Karpas-422 (cell line): ENCODE measurements around the gene FGF18. TPM values are rescaled to one million over a fixed set of nuclear protein-coding genes. Genes with fewer than 3 reads are reported as not detected.
"Not testable (repeated sequence)": the region's sequence is repeated elsewhere in the genome, so short reads cannot be mapped to it uniquely, and the experiment has no call there.

Source experiments
- DNase-seq: peaks from one replicate; pipeline ENCODE4 v3.0.0-alpha.2; 2015
- H2AFZ ChIP-seq: fragments of 200-600 bp; sonication (generic); 2 replicates; pipeline ENCODE4 v1.6.1; 2014; ENCODE audit warnings: antibody characterized with exemption, low read length, mixed read lengths
- H3K27ac ChIP-seq: fragments of 200-600 bp; sonication (generic); 2 replicates; pipeline ENCODE4 v1.5.1; 2014; ENCODE audit warnings: mild to moderate bottlenecking, low read length, moderate library complexity
- H3K27me3 ChIP-seq: fragments of 200-600 bp; sonication (generic); 2 replicates; pipeline ENCODE4 v1.6.1; 2014; ENCODE audit warnings: low read length, mixed read lengths
- H3K36me3 ChIP-seq: fragments of 200-600 bp; sonication (generic); 2 replicates; pipeline ENCODE4 v1.6.1; 2014; ENCODE audit warnings: low read length, mixed read lengths; ENCODE audit not compliant: insufficient read depth
- H3K4me1 ChIP-seq: fragments of 200-600 bp; sonication (generic); 2 replicates; pipeline ENCODE4 v1.6.1; 2014; ENCODE audit warnings: mild to moderate bottlenecking, low read length, mixed read lengths
- H3K4me2 ChIP-seq: fragments of 200-600 bp; sonication (generic); 2 replicates; pipeline ENCODE4 v1.6.1; 2014; ENCODE audit warnings: low read length, low read depth, mild to moderate bottlenecking; ENCODE audit not compliant: poor library complexity, severe bottlenecking
- H3K4me3 ChIP-seq: fragments of 200-600 bp; sonication (generic); 2 replicates; pipeline ENCODE4 v1.5.1; 2014; ENCODE audit warnings: mild to moderate bottlenecking, antibody characterized with exemption, low read length, mixed read lengths
- H3K79me2 ChIP-seq: fragments of 200-600 bp; sonication (generic); 2 replicates; pipeline ENCODE4 v1.6.1; 2014; ENCODE audit warnings: mild to moderate bottlenecking, low read length, mixed read lengths
- H3K9ac ChIP-seq: fragments of 200-600 bp; sonication (generic); 2 replicates; pipeline ENCODE4 v1.6.0; 2014; ENCODE audit warnings: low read length
- H3K9me2 ChIP-seq: fragments of 200-600 bp; sonication (generic), shearing (Covaris generic); replicated peaks from 2 replicates; pipeline ENCODE4 v1.6.0; 2014; ENCODE audit warnings: mild to moderate bottlenecking, low read length, moderate library complexity; ENCODE audit not compliant: insufficient read depth
- H3K9me3 ChIP-seq: fragments of 300-700, 200-600 bp; sonication (generic); 2 replicates; pipeline ENCODE4 v1.6.1; 2014; ENCODE audit warnings: low read length, mixed read lengths
- H4K20me1 ChIP-seq: fragments of 200-600 bp; sonication (generic); 2 replicates; pipeline ENCODE4 v1.6.1; 2014; ENCODE audit warnings: mild to moderate bottlenecking, antibody characterized with exemption, low read length, low read depth; ENCODE audit not compliant: insufficient read depth
- total RNA-seq: library from RNA; depleted of rRNA; stranded (reverse); fragments of >200 nt; shearing (Covaris generic); gene quantifications from 2 replicates; pipeline ENCODE4 v1.2.3, GENCODE V29; 2014; ENCODE audit warnings: low replicate concordance; rRNA removed

The FGF18 gene, protein sequence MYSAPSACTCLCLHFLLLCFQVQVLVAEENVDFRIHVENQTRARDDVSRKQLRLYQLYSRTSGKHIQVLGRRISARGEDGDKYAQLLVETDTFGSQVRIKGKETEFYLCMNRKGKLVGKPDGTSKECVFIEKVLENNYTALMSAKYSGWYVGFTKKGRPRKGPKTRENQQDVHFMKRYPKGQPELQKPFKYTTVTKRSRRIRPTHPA
- 0.29 TPM in 1 of 2 replicates, not detected in the other for total RNA-seq

DNA sequence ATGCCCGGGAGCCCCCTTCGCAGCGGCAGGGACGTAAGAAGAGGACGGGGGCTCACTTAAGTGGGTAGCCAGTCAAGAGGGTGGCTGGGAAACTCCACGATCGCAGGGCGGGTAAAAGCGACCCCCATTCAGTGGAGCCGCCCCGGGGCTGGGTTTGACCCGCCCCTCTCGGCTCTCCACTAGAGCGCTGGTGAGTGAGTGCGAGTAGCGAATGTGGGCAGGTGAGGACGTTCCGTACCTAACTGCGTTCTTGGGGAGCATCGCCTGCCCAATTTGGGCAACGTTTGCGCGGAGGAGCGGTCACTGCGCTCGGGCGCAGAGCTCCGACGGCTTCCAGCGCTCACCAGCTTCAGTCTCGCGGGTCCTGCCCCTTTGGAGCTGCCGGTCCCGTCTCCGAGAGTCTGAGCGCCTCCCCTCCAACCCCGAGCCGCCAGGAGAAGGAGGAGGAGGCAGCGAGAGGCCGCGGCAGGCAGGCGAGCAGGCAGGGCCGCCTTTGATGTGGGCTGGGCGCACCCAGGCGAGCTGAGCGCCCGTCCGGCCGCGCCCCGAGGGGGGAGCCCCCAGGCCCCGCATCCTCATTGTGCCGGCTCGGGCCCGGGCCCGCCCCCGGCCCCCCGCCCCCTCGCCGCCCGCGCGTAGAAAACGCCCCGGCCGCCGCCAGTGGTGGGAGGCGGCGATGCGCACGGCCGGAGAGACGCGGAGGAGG lies at the start of gene FGF18:
TSS of gene FGF18 (plus strand) at position 666 of the 706 bp plus-strand sequence. CDS start 553 bp downstream, outside the sequence.
- peak within 1 kb of the TSS; percentile 85 for H3K4me2 ChIP-seq
- H3K9me3 ChIP-seq = no peaks in the 10 kb centered on the region
- H3K36me3 ChIP-seq = no peaks in the 10 kb centered on the region
- H3K4me3 ChIP-seq = peak within 1 kb of the TSS; percentile 54
- H3K27me3 ChIP-seq = no peaks in the 10 kb centered on the region
- peaks cover 39% of the 10 kb centered on the region for H4K20me1 ChIP-seq
- no peaks in the 10 kb centered on the region for H3K79me2 ChIP-seq
- no peak within 1 kb of the TSS for H3K27ac ChIP-seq
- H3K9ac ChIP-seq = peak within 1 kb of the TSS; percentile 28
- no peaks in the 10 kb centered on the region for H3K9me2 ChIP-seq
- no peak within 1 kb of the TSS for H2AFZ ChIP-seq
- peaks cover 21% of the 10 kb centered on the region for H3K4me1 ChIP-seq
- peak; percentile 68 for DNase-seq

DNA sequence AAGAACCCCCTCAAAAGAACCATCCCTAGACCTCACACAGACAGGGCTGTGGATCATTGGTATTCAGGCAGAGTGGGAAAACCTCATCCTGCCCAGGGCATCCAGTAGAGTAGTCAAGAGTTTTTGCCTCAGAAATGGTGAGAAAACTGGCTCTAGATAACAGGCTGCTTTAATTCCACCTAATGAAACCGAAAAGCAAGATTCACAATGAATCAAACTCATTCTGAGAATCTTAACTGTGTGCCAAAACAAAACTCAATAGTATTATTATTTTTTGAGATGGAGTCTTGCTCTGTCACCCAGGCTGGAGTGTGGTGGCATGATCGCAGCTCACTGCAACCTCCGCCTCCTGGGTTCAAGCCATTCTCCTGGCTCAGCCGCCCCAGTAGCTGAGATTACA lies 49.5 kb upstream of the FGF18 start:
- Histone ChIP-seq H3K79me2 (no peaks in the 10 kb centered on the region), H3K4me1 (no peaks in the 10 kb centered on the region), H3K27ac (no peak overlapping the region), H3K36me3 (no peaks in the 10 kb centered on the region), H4K20me1 (no peaks in the 10 kb centered on the region), H3K4me3 (no peak overlapping the region), H3K9me2 (no peaks in the 10 kb centered on the region), H3K4me2 (no peak overlapping the region), H3K9me3 (no peaks in the 10 kb centered on the region), H3K9ac (no peak overlapping the region), H3K27me3 (no peaks in the 10 kb centered on the region), H2AFZ (no peak overlapping the region)
- no peak for DNase-seq

DNA sequence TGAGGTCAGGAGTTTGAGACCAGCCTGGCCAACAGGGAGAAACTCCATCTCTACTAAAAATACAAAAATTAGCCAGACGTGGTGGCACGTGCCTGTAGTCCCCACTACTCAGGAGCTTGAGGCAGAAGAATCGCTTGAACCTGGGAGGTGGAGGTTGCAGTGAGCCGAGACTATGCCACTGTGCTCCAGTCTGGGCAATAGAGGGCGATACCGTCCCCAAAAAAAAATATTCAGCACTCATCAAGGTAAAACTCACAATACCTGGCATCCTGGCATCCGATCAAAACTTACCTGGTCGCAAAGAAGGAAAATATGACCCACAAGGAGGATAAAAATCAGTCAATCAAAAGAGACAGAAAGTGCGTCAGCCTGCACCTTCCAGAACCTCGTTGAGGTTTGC lies 48.6 kb upstream of the FGF18 start:
- H3K4me2 ChIP-seq, H2AFZ ChIP-seq, DNase-seq, H3K79me2 ChIP-seq, H3K4me3 ChIP-seq, H4K20me1 ChIP-seq, H3K27me3 ChIP-seq, H3K27ac ChIP-seq, H3K9me3 ChIP-seq, H3K4me1 ChIP-seq, H3K9me2 ChIP-seq, H3K36me3 ChIP-seq, H3K9ac ChIP-seq: not testable (repeated sequence)

DNA sequence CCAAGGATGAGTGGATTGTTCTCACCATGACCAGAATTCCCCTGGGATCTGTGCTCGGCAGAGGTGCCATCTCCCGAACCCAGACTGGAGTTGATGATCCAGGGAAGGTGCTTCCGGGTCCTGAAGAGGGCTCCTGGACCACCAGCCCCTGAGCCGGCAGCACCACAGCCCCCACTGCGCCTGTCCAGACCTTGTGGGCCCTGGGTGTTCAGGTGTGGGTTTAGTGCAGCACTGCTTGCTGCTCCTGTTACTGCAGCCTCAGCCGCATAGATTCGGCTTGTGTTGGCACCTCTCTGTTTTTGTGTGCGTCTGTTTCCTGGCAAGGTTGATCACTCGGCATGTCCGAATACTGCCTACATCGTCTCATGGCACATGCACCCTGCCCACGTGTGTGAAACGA lies 48.1 kb upstream of the FGF18 start:
- H3K27me3 ChIP-seq = no peaks in the 10 kb centered on the region
- H3K4me1 ChIP-seq = no peaks in the 10 kb centered on the region
- H3K36me3 ChIP-seq = no peaks in the 10 kb centered on the region
- no peaks in the 10 kb centered on the region for H4K20me1 ChIP-seq
- H3K4me3 ChIP-seq = no peak overlapping the region
- no peaks in the 10 kb centered on the region for H3K9me2 ChIP-seq
- no peak overlapping the region for H3K9ac ChIP-seq
- no peak for DNase-seq
- H2AFZ ChIP-seq = no peak overlapping the region
- no peak overlapping the region for H3K27ac ChIP-seq
- no peaks in the 10 kb centered on the region for H3K79me2 ChIP-seq
- H3K9me3 ChIP-seq = no peaks in the 10 kb centered on the region
- no peak overlapping the region for H3K4me2 ChIP-seq

DNA sequence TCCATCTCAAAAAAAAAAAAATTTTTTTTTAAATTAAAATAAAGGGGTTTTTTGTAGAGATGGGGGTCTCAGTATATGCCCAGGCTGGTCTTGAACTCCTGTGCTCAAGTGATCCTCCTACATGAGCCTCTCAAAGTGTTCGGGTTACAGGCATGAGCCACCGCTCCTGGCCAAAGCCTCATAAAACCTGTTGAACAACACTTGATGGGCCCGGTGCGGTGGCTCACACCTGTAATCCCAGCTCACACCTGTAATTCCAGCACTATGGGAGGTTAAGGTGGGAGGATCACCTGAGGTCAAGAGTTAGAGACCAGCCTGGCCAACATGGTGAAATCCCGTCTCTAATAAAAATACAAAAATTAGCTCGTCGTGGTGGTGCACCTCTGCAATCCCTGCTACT lies 39.5 kb upstream of the FGF18 start:
- Histone ChIP-seq H3K9me3 (no peaks in the 10 kb centered on the region), H3K4me3 (no peak overlapping the region), H3K4me2 (no peak overlapping the region), H3K9ac (no peak overlapping the region), H3K27ac (no peak overlapping the region), H3K79me2 (no peaks in the 10 kb centered on the region), H3K36me3 (no peaks in the 10 kb centered on the region), H3K27me3 (no peaks in the 10 kb centered on the region), H4K20me1 (no peaks in the 10 kb centered on the region), H3K4me1 (no peaks in the 10 kb centered on the region), H3K9me2 (no peaks in the 10 kb centered on the region), H2AFZ (no peak overlapping the region)
- no peak for DNase-seq

DNA sequence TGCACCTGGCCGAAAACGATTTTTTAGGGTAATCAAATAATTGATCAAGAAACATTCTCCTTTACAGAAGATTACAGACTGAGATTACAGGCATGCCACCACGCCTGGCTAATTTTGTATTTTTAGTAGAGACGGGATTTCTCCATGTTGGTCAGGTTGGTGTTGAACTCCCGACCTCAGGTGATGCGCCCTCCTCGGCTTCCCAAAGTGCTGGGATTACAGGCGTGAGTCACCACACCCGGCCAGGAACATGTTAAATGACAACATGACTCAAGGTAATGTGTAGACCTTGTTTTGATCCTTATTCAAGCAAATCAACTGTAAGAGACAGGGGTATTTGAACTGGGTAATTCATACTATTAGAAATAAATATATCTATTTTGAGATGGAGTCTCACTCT lies 35.0 kb upstream of the FGF18 start:
- H3K4me2 ChIP-seq = not testable (repeated sequence)
- DNase-seq = peak; percentile 33

DNA sequence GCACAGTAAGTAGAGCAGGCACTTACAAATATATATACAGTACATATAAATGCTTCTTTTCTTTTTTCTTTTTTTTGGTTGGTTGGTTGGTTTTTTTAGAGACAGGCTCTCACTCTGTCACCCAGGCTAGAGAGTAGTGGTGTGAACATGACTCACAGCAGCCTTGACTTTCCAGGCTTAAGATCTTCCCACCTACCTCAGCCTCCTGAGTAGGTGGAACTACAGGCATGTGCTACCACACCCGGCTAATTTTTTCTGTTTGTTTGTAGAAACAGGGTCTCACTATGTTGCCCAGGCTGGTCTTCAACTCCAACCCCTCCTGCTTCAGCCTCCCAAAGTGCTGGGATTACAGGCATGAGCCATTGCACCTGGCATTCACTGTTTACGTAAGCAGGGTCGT lies 34.4 kb upstream of the FGF18 start:
- H3K9me2 ChIP-seq, H3K27me3 ChIP-seq, H3K9ac ChIP-seq, H3K9me3 ChIP-seq, H3K27ac ChIP-seq, DNase-seq, H2AFZ ChIP-seq, H3K4me2 ChIP-seq, H3K4me3 ChIP-seq: not testable (repeated sequence)
- H3K36me3 ChIP-seq = peaks cover 21% of the 10 kb centered on the region
- H3K4me1 ChIP-seq = peaks cover 21% of the 10 kb centered on the region
- peaks cover 23% of the 10 kb centered on the region for H4K20me1 ChIP-seq
- peaks cover 28% of the 10 kb centered on the region for H3K79me2 ChIP-seq

More for the DNA sequence above, 35.0 kb upstream of the FGF18 start:
- Histone ChIP-seq H3K4me1 (peaks cover 15% of the 10 kb centered on the region), H3K79me2 (peaks cover 22% of the 10 kb centered on the region), H4K20me1 (peaks cover 17% of the 10 kb centered on the region), H3K36me3 (peaks cover 15% of the 10 kb centered on the region)
- H3K27ac ChIP-seq, H3K27me3 ChIP-seq, H3K4me3 ChIP-seq, H3K9me3 ChIP-seq, H3K9ac ChIP-seq, H3K9me2 ChIP-seq, H2AFZ ChIP-seq: not testable (repeated sequence)

DNA sequence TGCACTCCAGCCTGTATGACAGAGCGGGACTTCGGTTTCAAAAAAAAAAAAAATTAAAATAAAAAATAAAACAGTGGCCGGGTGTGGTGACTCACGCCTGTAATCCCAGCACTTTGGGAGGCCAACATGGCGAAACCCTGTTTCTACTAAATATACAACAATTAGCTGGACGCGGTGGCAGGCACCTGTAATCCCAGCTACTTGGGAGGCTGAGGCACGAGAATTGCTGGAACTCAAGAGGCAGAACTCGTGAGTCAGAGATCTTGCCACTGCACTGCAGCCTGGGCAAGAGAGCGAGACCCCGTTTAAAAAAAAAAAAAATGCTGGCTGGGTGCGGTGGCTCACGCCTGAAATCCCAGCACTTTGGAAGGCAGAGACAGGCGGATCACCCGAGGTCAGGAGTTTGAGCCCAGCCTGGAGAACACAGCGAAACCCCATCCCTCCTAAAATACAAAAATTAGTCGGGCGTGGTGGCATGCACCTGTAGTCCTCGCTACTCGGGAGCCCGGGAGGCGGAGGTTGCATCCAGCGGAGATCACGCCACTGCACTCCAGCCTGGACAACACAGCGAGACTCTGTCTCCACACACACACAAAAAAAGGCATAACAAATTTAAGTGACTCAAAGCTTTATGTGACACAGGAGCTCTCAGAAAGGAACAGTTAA lies 33.3 kb upstream of the FGF18 start:
- no peak overlapping the region for H3K9ac ChIP-seq
- peaks cover 32% of the 10 kb centered on the region for H3K36me3 ChIP-seq
- peak overlapping the region; percentile 88 for H3K4me2 ChIP-seq
- H3K9me3 ChIP-seq = no peaks in the 10 kb centered on the region
- DNase-seq = peak; percentile 40
- peaks cover 32% of the 10 kb centered on the region for H3K4me1 ChIP-seq
- H3K27ac ChIP-seq = no peak overlapping the region
- no peaks in the 10 kb centered on the region for H3K9me2 ChIP-seq
- H3K4me3 ChIP-seq = no peak overlapping the region; the same call in 1 of the 2 replicates
- no peaks in the 10 kb centered on the region for H3K27me3 ChIP-seq
- H3K79me2 ChIP-seq = peaks cover 40% of the 10 kb centered on the region
- peaks cover 34% of the 10 kb centered on the region for H4K20me1 ChIP-seq
- H2AFZ ChIP-seq = no peak overlapping the region
